Omental fat pad (tissue), 4 donors: ENCODE results near the gene PLAC8L1. TPM values are rescaled to one million over a fixed set of nuclear protein-coding genes. Genes with fewer than 3 reads are reported as not detected.

Source experiments
- ATAC-seq: fragments of 150-250 bp; one replicate; pipeline ENCODE4 v1.9.1; 2016; ENCODE audit warnings: mild to moderate bottlenecking, moderate library complexity; ENCODE audit not compliant: low FRiP score
- DNase-seq: peaks from one replicate; pipeline ENCODE4 v3.0.0-alpha.2; 2019; ENCODE audit warnings: low spot score
- total RNA-seq, 4 donors: library from RNA; depleted of rRNA; stranded (reverse); fragments of >200 nt; gene quantifications; one replicate each; pipeline ENCODE4 v1.1.0, GENCODE V29; 2016
- TF ChIP-seq, protein P1 (sequence below), 3 donors: fragments of 450-650 bp; IDR thresholded peaks; one replicate each; pipeline ENCODE4 v1.5.1; 2016 to 2017; ENCODE audit warnings: antibody characterized with exemption in 3 of 3, mild to moderate bottlenecking in 3 of 3, moderate library complexity in 2 of 3

The PLAC8L1 gene
- total RNA-seq, 4 donors from 2014 or later = not detected

GRCh38 chr5:146072595-146072994, 32.8 kb downstream of the PLAC8L1 start:
- TF ChIP-seq, protein P1, sequence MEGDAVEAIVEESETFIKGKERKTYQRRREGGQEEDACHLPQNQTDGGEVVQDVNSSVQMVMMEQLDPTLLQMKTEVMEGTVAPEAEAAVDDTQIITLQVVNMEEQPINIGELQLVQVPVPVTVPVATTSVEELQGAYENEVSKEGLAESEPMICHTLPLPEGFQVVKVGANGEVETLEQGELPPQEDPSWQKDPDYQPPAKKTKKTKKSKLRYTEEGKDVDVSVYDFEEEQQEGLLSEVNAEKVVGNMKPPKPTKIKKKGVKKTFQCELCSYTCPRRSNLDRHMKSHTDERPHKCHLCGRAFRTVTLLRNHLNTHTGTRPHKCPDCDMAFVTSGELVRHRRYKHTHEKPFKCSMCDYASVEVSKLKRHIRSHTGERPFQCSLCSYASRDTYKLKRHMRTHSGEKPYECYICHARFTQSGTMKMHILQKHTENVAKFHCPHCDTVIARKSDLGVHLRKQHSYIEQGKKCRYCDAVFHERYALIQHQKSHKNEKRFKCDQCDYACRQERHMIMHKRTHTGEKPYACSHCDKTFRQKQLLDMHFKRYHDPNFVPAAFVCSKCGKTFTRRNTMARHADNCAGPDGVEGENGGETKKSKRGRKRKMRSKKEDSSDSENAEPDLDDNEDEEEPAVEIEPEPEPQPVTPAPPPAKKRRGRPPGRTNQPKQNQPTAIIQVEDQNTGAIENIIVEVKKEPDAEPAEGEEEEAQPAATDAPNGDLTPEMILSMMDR (IDR thresholded peaks at IDR 0.05) = no peak
- DNase-seq = no peak
- no peak for ATAC-seq

DNA sequence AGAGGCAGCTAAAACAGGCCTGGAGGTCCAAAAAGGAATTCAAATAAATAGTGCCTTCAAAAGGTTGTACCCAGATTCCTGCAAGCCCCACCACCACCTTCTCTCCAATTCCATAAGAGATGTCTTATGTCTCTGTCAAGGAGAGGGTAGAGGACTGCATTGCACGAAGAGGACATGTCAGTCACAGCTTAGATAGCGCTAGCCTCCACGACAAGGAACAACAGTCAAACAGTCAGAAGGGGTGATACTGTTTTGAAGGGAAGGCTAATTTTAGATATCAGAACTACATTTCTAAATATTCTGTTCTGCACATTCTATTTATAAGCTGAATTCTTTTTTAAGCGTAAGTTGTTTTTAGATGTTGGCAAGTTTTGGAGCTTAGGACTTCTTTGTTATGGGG, 34.2 kb downstream of the PLAC8L1 start:
- ATAC-seq = no peak
- TF ChIP-seq, protein P1 (IDR thresholded peaks at IDR 0.05) = no peak
- no peak for DNase-seq

- no peak for ATAC-seq
- TF ChIP-seq, protein P1 (IDR thresholded peaks at IDR 0.05) = no peak
- no peak for DNase-seq
Observed at GRCh38 chr5:146070746-146071145, 34.6 kb downstream of the PLAC8L1 start.

- DNase-seq (no peak), ATAC-seq (no peak)
- TF ChIP-seq, protein P1 (IDR thresholded peaks at IDR 0.05) = no peak
Observed at GRCh38 chr5:146069780-146070099, 35.6 kb downstream of the PLAC8L1 start.

GRCh38 chr5:146068977-146069779, 36.2 kb downstream of the PLAC8L1 start:
- ATAC-seq = no peak
- TF ChIP-seq, protein P1 (IDR thresholded peaks at IDR 0.05) = no peak
- DNase-seq = no peak

DNA sequence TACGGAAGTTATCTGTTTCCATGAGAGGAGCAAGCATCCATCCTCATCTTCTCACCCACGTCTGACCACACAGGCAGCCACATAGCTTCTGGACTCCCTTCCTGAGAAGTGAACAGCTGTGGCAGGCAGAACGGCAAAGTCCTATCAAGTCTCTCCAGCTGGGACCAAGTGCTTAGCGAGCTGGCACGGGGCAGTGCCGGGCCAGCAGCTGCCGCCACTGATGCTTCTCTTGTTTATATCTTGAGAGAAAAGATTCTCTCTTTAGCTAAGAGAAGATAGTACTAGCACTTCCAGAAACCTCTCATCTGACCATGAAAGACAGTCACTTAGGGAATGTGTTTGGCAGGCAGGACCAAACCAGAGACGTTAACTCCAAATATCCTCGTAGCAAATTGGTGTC, 37.2 kb downstream of the PLAC8L1 start:
- DNase-seq (no peak), ATAC-seq (no peak)
- TF ChIP-seq, protein P1 (IDR thresholded peaks at IDR 0.05) = no peak

DNA sequence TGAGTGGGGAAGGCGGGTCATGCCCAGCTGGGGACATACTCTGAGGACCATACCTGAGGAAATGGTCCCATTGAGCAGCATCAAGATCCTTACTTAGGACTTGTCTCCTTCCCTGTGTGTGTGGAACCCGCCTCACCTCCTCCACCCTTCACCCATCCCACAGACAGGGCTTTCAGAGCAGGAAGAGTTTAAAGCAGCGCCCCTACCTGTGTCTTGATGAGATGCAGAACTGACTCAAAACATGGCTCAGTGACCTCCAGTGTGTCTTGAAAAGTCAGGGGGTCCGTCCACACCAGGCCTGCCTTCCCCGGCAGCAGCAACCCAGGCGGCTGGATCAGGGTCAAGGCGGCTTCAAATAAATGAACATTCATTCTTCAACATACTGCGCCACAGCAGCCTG, 38.4 kb downstream of the PLAC8L1 start:
- no peak for ATAC-seq
- TF ChIP-seq, protein P1 (IDR thresholded peaks at IDR 0.05) = no peak

More for the DNA sequence above, 38.4 kb downstream of the PLAC8L1 start:
- no peak for DNase-seq
